ENCODE results near the gene RIT2.

GRCh38 chr18:42892181-42892580 is 223.3 kb downstream of the RIT2 start:
- TF ChIP-seq, protein P1, sequence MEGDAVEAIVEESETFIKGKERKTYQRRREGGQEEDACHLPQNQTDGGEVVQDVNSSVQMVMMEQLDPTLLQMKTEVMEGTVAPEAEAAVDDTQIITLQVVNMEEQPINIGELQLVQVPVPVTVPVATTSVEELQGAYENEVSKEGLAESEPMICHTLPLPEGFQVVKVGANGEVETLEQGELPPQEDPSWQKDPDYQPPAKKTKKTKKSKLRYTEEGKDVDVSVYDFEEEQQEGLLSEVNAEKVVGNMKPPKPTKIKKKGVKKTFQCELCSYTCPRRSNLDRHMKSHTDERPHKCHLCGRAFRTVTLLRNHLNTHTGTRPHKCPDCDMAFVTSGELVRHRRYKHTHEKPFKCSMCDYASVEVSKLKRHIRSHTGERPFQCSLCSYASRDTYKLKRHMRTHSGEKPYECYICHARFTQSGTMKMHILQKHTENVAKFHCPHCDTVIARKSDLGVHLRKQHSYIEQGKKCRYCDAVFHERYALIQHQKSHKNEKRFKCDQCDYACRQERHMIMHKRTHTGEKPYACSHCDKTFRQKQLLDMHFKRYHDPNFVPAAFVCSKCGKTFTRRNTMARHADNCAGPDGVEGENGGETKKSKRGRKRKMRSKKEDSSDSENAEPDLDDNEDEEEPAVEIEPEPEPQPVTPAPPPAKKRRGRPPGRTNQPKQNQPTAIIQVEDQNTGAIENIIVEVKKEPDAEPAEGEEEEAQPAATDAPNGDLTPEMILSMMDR (tag by site-specific recombination; IDR thresholded peaks at IDR 0.05): no peak
- TF ChIP-seq REST (tag by site-specific recombination; IDR thresholded peaks at IDR 0.05): no peak
- no peak for TF ChIP-seq ZNF639 (tag by site-specific recombination; IDR thresholded peaks at IDR 0.05)
